Peyer's patch (tissue), 4 donors: ENCODE data around the gene SOX30. TPM values are rescaled to one million over a fixed set of nuclear protein-coding genes. Genes with fewer than 3 reads are reported as not detected.
A peak's percentile ranks its signal among the peaks of the same experiment; 100 is the strongest.

ENCODE experiments used
- DNase-seq, 3 donors: peaks; one replicate each; pipeline ENCODE4 v3.0.0-alpha.2; 2017 to 2019
- H3K27ac ChIP-seq, 4 donors: fragments of 200-600 bp; sonication (generic); one replicate each; pipeline ENCODE4 v1.5.1; 2016 to 2019
- H3K27me3 ChIP-seq, 2 donors: fragments of 200-600 bp; sonication (generic); one replicate each; pipeline ENCODE4 v1.5.1; 2019
- H3K36me3 ChIP-seq, 3 donors: fragments of 200-600 bp; sonication (generic); one replicate each; pipeline ENCODE4 v1.5.1; 2016 to 2019
- H3K4me1 ChIP-seq, 4 donors: fragments of 200-600 bp; sonication (generic); one replicate each; pipeline ENCODE4 v1.5.1; 2016 to 2019
- H3K4me3 ChIP-seq, 4 donors: fragments of 200-600 bp; sonication (generic); 1 replicate in 3 of 4; 2 replicates in 1 of 4; pipeline ENCODE4 v1.5.1; 2016 to 2019; ENCODE audit warnings: mild to moderate bottlenecking in 1 of 4
- H3K9me3 ChIP-seq, 4 donors: fragments of 200-600 bp; sonication (generic); one replicate each; pipeline ENCODE4 v1.5.1; 2016 to 2019; ENCODE audit warnings: mild to moderate bottlenecking in 1 of 4
- CTCF ChIP-seq, 6 experiments: fragments of 450-650 bp in 4 of 6; fragments of 200-600 bp in 2 of 6; sonication (generic) in 1 of 6; IDR thresholded peaks; one replicate each; pipeline ENCODE4 v1.5.1; 2017 to 2019; ENCODE audit warnings: antibody characterized with exemption in 6 of 6, mild to moderate bottlenecking in 3 of 6, moderate library complexity in 1 of 6
- POLR2A ChIP-seq, 2 donors: fragments of 450-650 bp; IDR thresholded peaks; one replicate each; pipeline ENCODE4 v1.5.1; 2017; ENCODE audit warnings: antibody characterized with exemption in 2 of 2, mild to moderate bottlenecking in 2 of 2, moderate library complexity in 2 of 2
- total RNA-seq, 4 donors: library from RNA; depleted of rRNA; stranded (reverse); fragments of >200 nt; gene quantifications; one replicate each; pipeline ENCODE4 v1.1.0, GENCODE V29; 2016

The SOX30 gene
- total RNA-seq, 4 donors from 2014 or later: 0.66 to 1.8 TPM; not detected in 2

- no peak for DNase-seq
- Histone ChIP-seq H3K36me3 (no peaks in the 10 kb centered on the region), H3K27ac (peak overlapping the region in 1 of 4 donors; percentile 79), H3K4me1 (no peaks in the 10 kb centered on the region), H3K4me3 (peak overlapping the region; percentile 46 to 74 (median 50)), H3K27me3 (no peaks in the 10 kb centered on the region), H3K9me3 (no peaks in the 10 kb centered on the region)
- TF ChIP-seq POLR2A (IDR thresholded peaks at IDR 0.05): no peak
- TF ChIP-seq CTCF (IDR thresholded peaks at IDR 0.05): no peak
Observed at GRCh38 chr5:157650991-157651611, 1.1 kb downstream of the SOX30 start.

- no peak for DNase-seq
- Histone ChIP-seq H3K4me3 (no peak overlapping the region), H3K4me1 (no peaks in the 10 kb centered on the region), H3K36me3 (no peaks in the 10 kb centered on the region), H3K9me3 (no peaks in the 10 kb centered on the region), H3K27ac (no peak overlapping the region), H3K27me3 (no peaks in the 10 kb centered on the region)
- no peak for TF ChIP-seq CTCF (IDR thresholded peaks at IDR 0.05)
- no peak for TF ChIP-seq POLR2A (IDR thresholded peaks at IDR 0.05)
Observed at GRCh38 chr5:157649101-157649500, 3.1 kb downstream of the SOX30 start.

- TF ChIP-seq CTCF (IDR thresholded peaks at IDR 0.05) (no peak), POLR2A (IDR thresholded peaks at IDR 0.05) (no peak)
- no peaks in the 10 kb centered on the region for H3K4me1 ChIP-seq
- no peak overlapping the region for H3K27ac ChIP-seq
- DNase-seq: no peak
- H3K27me3 ChIP-seq: no peaks in the 10 kb centered on the region
- no peak overlapping the region for H3K4me3 ChIP-seq
- no peaks in the 10 kb centered on the region for H3K9me3 ChIP-seq
- H3K36me3 ChIP-seq: no peaks in the 10 kb centered on the region
Observed at GRCh38 chr5:157648275-157648990, 3.8 kb downstream of the SOX30 start.

DNA sequence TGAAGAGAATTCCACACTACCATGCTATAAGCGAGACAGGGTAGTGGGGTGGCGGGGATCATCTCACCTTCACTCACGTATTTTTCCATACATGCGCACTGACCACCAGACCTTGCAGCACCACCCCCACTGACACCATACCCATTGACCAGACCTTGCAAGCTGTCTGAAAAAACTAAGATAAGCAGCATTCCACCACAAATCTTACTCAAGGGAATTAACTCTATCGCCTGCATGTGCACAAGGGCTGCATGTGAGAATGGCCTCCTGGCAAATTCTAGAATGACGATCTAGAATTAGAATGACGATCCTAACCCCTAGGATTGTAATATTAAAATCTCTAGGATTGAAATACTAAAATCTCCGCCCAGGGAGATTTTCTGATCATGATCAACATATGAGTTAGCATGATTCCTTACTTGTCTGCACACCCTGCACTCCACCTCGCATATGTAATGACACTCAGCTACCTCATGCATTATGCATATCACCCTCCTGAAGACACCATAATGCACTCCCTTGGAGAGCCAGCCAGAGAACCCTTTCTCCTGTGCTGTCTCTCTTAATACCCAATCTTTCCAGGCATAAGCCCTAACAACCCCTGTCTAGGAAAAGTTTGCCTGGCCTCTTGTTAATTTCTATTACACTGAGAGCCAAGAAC, 11.7 kb downstream of the SOX30 start:
- H3K4me3 ChIP-seq: no peak overlapping the region
- H3K27ac ChIP-seq: no peak overlapping the region
- H3K4me1 ChIP-seq: no peaks in the 10 kb centered on the region
- no peak for DNase-seq
- H3K36me3 ChIP-seq: no peaks in the 10 kb centered on the region
- no peaks in the 10 kb centered on the region for H3K9me3 ChIP-seq
- no peaks in the 10 kb centered on the region for H3K27me3 ChIP-seq
- TF ChIP-seq CTCF (IDR thresholded peaks at IDR 0.05): no peak
- TF ChIP-seq POLR2A (IDR thresholded peaks at IDR 0.05): no peak

DNA sequence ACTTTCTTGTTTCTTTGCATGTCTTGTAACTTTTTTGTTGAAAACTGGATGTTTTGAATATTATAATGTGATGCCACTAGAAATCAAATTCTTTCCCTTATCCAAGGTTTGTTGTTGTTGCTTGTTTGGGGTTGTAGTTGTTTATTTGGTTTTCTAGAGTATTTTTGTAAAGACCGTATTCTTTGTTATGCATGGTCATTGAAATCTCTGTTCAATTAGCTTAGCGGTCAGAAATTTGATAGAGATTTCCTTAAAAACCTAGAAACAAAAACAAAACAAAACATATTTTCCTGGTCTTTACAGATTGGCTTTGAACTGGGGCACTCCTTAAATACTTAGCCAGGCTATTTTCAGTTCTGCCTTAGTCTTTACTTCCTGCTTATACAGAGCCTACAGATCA, 21.9 kb downstream of the SOX30 start:
- no peaks in the 10 kb centered on the region for H3K4me1 ChIP-seq
- H3K9me3 ChIP-seq: no peaks in the 10 kb centered on the region
- DNase-seq: no peak
- H3K4me3 ChIP-seq: no peak overlapping the region
- no peaks in the 10 kb centered on the region for H3K27me3 ChIP-seq
- TF ChIP-seq CTCF (IDR thresholded peaks at IDR 0.05): no peak
- TF ChIP-seq POLR2A (IDR thresholded peaks at IDR 0.05): no peak
- H3K27ac ChIP-seq: no peak overlapping the region
- no peaks in the 10 kb centered on the region for H3K36me3 ChIP-seq
